T-helper 22 cell (primary cell): Measurements from ENCODE around the gene MACROD2.

Source experiments
- DNase-seq: peaks from one replicate; pipeline ENCODE4 v3.0.0-alpha.2; 2020; ENCODE audit warnings: low read depth

Gene MACROD2

DNA sequence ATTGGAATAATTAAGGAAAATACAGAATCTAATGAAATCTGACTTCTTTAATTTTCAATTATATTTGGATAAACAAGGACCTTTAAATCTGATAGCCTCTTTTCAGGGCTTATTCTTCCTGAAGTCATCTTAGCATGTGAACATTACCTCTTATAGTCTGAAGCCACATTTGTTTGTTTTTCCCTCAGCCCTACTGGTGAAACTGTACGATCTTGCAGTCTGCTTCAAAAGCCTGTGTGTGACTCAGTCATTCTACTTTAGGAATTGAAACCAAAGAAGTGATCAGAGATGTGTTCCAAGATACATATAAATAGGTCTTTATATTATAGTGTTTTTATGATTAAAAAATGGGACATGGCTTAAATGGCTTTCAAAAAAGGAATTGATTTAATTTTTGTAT lies 67.5 kb downstream of the MACROD2 start:
- DNase-seq = no peak

DNA sequence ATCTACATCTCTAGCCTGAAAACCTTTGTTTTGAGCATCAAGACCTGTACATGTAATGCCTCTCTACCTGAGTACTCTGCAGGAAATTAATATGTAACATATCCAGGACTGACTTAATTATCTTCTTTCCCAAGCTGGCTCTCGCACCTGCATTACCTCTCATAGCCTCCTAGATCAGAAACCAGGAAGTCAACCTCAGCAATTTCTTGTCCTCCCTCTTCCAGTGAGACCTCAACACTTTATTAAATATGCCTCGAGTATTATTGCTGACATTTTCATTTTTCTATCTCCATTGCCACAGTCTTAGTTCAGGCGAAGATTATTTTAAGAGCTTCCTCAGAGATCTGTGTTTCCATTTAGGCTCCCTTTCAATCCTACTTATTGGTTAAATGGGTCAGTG lies 69.0 kb downstream of the MACROD2 start:
- DNase-seq = no peak

- no peak for DNase-seq
Observed at GRCh38 chr20:14064921-14065320, 69.6 kb downstream of the MACROD2 start.

DNA sequence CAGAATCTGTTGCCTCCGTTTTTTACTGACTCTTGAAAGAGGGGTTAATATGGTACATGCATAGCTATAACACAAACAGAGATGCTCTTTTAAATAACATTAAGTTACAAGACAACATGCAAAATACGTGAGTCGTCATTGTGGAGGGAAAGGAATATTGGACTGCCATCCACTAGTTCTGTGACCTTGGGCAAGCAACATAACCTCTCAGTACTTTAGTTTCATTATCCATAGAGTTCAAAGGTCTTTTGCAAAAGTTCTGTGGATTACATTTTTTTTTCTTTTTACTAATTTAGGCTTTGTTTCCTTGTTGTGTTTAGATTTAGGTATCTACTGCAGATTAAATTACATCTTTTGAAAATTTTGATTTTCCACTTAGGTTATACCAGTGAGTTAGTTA lies 70.5 kb downstream of the MACROD2 start:
- no peak for DNase-seq

DNA sequence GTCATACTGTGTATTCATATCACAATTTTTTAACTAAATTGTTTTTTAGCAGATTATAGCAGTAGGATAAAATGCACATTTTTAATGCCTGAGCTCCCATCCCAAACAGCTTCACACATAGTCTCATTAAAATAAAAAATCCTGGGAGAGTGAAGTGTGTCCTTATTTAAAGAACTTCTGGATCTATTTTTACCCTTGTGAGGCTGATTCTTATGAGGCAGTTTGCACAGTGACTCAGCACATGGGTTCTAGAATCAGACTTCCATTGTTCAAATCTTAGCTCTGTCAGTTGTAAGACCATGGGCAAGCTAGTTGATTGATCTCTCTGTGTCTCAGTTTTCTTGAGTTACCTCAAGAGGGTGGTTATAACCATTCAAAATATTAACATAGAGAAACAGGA lies 72.3 kb downstream of the MACROD2 start:
- no peak for DNase-seq

DNA sequence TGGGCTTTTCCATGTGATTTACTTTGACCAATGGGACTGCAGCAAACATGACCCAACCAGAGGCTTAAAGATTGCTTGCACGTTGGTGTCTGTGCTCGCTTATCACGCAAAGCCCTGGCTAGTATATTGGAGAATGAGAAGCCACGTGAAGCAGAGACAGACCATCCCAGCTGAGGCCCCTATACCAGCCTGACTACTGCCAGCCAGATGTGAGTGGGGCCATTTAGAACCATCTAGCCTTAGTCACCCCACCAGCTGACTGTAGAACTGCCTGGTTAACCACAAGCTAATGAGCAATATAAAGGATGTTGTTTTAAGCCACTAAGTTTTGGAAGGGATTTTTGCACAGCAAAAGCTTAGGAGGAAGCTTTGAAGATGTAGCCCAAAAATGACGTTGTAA lies 74.5 kb downstream of the MACROD2 start:
- DNase-seq = no peak

- no peak for DNase-seq
Observed at GRCh38 chr20:14093652-14094051, 98.3 kb downstream of the MACROD2 start.

GRCh38 chr20:14098261-14098660 lies 102.9 kb downstream of the MACROD2 start:
- DNase-seq = no peak

DNA sequence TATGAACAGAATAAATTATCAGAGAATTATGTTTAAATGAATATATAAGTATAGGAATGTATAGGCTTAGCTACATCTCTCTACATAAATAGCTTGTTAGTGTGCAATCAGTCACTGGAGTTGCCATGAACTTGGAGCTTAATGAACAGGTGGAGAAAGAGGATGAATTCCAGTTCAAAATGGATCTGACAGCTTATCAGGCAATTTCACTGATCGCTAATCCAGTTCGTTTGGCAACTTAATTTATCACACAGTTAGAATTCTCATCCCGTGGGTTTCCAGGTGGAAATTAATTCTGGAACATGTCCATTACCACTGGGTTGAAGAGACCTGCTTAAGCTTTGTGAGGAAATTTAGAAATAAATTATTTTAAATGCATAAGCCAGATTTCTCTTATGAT lies 118.1 kb downstream of the MACROD2 start:
- DNase-seq = no peak

DNA sequence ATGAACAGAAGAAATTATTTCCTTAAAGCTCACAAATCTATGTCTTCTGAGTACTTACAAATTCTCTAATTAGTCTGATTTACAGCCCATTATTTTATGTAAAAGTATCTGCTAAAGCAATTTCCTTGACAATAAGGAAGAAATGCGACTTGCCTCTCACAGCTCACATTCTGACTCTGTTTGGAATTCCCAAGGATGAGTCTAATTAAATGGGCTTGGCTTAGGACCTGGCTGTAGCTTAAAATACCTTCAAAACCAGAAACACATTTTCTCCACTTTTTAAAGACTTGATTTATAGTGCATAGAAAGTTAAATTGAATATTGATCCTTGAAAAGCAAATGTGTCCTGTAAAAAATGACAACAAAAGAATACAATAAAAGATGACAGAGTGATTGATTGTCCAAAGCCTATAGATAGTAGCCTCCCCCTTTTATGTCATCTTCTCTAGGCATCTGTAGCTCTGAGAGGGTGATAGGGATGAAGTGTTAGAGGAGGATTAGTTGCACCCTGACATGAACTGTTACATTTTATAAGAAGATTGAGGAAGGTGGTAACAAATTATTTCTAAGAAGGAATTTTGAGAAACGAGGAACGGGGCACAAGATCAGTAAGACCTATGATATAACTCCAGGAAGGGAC lies 118.9 kb downstream of the MACROD2 start:
- DNase-seq = no peak

- no peak for DNase-seq
Observed at GRCh38 chr20:14116037-14116436, 120.7 kb downstream of the MACROD2 start.

DNA sequence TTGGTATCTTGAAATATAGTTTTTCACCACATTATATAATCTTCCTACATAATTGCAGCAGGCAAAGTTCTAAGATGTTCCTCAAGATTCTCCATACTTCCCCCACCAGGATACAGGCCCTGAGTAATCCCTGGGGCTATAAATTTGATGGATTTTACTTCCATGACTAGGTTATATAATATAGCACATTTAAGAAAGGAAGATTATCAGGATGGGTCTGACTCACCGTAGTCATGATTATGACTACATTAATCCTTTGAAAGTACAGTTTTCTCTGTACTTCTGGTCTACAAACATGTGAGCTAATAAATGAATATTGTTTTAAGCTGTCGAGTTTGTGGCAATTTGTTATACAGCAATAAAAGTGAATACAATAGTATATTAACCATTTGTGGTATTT lies 122.5 kb downstream of the MACROD2 start:
- no peak for DNase-seq

DNA sequence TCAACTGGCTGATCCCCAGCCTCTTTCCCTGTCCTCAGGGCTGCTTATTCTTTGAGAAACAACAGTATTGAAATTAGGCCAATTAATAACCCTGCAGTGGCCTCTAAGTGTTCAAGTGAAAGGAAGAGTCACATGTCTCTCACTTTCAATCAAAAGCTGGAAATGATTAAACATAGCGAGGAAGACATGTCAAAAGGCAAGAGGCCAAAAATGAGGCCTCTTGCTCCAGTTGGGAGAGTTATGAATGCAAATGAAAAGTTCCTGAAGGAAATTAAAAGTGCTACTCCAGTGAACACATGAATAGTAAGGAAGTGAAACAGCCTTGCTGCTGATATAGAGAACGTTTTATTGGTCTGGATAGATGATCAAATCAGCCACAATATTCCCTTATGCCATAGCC lies 131.5 kb downstream of the MACROD2 start:
- no peak for DNase-seq

DNA sequence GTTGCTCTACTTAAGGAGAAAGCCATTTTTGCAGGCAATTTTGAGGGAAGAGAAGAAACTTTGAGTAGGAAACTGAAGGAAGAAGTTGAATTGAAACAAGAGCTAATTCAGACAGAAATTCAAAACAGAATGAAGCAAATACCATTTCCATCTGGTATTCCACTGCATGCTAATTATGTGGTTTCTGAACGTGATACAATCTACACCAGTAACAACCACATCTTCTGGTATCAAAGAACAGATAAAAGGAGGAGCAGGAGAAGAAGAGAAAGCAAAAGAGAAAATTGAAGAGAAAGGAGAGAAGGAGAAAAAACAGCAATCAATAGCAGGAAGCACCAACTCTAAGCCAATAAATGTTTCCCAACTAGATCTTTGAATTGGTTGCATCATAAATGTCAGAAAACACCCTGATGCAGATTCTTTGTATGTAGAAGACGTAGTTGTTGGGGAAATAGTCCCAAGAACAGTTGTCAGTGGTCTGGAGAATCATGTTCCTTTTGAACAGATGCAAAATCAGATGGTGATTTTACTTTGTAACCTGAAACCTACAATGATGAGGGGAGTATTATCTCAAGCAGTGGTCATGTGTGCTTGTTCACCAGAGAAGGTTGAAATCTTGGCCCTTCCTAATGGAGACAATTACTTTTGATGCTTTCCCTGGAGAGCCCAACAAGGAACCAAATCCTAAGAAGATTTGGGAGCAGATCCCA lies 132.4 kb downstream of the MACROD2 start:
- DNase-seq = no peak

DNA sequence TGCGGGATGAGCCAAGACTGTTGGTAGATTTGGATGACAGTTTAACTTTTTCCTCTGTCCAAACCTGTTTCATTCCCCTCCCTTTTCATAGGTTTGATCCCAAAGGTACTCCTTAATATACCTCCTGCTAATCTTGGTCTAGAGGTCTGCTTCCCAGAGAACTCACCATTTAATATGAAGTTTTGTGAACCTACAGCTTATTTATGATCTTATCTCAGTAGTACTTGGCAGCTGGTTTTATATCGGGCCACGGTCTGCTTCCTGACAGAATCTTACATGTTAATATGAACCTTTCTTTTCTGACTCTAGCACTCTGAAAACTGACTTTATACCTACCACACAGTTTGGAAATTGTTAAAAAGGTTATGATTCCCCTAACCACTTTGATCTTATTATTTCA lies 138.7 kb downstream of the MACROD2 start:
- no peak for DNase-seq

DNA sequence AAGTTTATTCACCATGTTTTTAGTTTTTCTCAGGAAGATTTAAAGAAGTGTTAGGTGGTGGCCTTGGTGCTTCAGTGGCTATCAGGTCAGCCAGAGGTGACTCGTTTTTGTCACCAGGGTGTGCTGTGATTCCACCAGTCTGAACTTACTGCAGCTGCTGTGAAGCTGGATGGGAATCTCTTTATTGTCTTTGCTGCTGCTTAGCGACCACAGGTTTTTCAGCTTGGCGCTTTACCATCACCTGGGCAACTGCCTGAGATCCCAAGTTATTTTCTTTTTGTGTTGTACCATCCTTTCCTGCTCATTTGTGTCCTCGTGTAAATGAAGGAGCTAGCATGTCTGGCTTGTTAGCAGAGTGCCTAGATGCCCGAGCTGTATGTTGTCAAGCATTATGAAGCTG lies 146.9 kb downstream of the MACROD2 start:
- no peak for DNase-seq

DNA sequence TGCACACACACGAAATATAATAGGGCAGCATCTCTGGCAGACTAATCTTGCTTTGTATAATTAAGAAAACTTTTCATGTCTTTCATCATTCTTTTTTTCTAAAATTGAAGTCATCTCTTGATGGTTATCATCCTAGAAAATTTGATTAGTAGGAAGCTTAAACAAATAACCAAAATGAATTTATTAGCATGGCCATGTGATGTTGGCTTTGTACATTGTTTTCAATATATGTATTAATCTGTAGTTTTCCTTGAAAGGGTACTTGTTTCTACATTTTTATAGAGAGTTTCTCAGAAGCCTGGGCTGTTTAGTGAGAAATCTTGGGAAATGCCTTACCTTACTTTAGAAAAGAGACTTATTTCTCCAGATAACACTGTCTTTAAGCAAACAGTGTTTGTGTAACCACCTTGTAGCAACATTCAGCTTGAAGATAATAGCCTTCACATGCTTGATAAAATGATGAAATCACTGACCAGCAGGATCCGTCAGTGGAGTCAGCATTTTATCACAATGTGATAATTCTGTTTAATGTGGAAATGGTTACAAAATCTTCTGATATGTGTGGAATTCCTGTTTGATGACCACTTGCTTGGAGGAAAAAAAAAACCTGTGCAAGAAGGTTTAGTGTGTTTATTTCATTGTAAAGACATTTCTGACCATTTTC lies 147.8 kb downstream of the MACROD2 start:
- no peak for DNase-seq

DNA sequence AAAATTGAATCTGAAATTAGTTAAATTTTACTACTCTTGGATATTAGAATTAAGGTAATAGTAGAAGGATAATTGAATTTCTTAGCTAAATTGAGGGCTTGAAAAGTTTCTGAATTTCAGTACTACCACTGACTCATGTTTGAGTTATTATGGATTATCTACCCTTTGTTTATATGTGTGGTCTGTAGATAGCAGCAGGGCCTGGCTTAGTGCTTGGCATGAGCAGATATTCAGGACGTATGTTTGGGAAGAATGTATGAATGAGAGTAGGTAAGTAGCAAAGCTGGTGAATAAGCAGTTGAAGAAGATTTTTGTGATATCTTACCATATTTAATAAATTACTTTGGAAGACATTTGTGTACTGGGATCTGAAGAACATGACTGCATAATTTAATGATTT lies 152.7 kb downstream of the MACROD2 start:
- no peak for DNase-seq

DNA sequence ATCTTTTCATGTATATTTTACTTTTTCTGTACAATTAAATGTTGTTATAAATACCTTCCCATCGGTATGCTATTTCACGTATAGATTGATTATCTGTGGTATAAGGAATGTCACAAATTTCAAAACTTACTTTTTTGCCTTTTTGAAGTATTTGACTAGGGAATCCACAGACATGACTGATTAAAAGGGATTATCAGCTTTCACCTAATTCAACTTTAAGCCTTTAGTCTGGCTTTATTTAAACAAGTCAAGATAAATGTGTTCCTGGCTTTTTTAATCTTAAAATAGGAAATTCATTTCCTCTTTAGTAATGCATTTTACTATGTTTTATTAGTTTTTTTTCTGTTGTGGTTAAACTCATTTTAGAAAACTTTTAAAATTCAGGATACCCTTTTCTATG lies 160.0 kb downstream of the MACROD2 start:
- DNase-seq = no peak

DNA sequence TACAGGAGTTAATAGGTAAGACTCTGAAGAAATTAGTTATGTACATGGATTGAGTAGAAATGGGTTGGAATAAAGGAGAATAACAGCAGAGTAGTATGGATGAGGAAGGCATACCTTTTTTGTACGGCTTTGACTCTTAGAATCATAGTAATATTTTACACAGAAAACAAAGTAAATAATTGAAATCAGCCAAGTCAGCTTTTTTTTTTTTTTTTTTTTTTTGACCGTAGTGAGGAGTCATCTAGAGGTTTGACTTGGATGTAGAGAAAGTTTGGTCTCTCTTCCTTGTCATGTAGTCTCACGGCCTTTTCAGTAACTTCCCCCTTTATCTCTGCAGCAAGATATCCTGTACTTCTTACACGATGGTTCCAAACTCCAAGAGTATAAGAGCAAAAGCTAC lies 183.2 kb downstream of the MACROD2 start:
- no peak for DNase-seq

GRCh38 chr20:14178952-14179351 lies 183.6 kb downstream of the MACROD2 start:
- no peak for DNase-seq

DNA sequence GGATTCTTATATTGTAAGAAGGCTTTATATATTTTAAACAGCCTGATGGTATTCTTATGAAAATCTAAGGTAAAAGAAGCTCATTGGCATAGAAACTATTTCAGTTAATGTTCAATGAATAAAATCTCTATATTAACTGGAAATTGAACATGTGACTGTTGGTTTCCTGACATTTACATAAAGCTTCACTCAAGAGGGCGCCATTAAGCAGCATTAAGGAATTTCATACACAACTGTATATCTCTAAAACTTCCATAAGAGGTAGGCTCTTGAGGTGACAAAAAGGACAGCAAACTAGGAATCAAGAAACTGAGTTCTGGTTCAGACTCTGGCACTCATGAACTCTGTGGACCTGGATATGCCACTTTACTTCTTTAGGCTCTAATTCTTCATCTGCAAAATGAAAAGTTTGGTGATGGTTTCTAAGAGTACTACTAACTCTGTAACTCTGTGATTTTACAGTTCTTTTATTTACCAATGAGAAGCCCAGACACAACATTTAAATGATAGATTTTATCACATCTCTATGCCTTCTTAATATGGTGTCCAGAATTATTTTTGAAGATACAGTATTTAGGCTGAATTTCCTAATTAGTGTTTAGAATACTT lies 194.6 kb downstream of the MACROD2 start:
- no peak for DNase-seq

GRCh38 chr20:14191559-14191958 lies 196.2 kb downstream of the MACROD2 start:
- no peak for DNase-seq
